ENCODE data around the gene TYK2. TPM values are rescaled to one million over a fixed set of nuclear protein-coding genes. Genes with fewer than 3 reads are reported as not detected.

The TYK2 gene
- total and polyA plus RNA-seq, 2 of the 13 experiments (the other 11 are each of a cell fraction or from before 2014, with no cell fraction given), result 38.8 to 60.1 TPM

GRCh38 chr19:10416380-10417257 is 36.2 kb upstream of the TYK2 start (continued):
- TF ChIP-seq KLF16 (CRISPR knock-in tag; IDR thresholded peaks at IDR 0.05), result peak; percentile 38 to 78; a peak in 1 of 4 replicates
- peak; percentile 98 for TF ChIP-seq RBM22 (optimal IDR thresholded peaks at IDR 0.05; ENCODE audit: low read length)
- peak; percentile 89 for TF ChIP-seq GABPB1 (CRISPR knock-in tag; IDR thresholded peaks at IDR 0.05)
- 0 out of 2 replicates have a peak, but pooled peaks have one; percentile 42 for TF ChIP-seq TEF (CRISPR knock-in tag; IDR thresholded peaks at IDR 0.05)
- TF ChIP-seq ATF4 (CRISPR knock-in tag; IDR thresholded peaks at IDR 0.05), result peak in 1 of 2 experiments; percentile 67; a peak in 2 of 4 replicates
- no peak for TF ChIP-seq ZNF207 (IDR thresholded peaks at IDR 0.05; ENCODE audit: borderline replicate concordance)
- TF ChIP-seq ZUFSP (CRISPR knock-in tag; IDR thresholded peaks at IDR 0.05; ENCODE audit: borderline replicate concordance), result no peak
- TF ChIP-seq ARNTL (CRISPR knock-in tag; IDR thresholded peaks at IDR 0.05), result no peak
- peak; percentile 84; the same call in 1 of the 2 replicates for TF ChIP-seq NRL (CRISPR knock-in tag; IDR thresholded peaks at IDR 0.05; ENCODE audit: borderline replicate concordance)
- TF ChIP-seq ZBTB39 (CRISPR knock-in tag; IDR thresholded peaks at IDR 0.05), result 0 out of 2 replicates have a peak, but pooled peaks have one; percentile 41
- TF ChIP-seq TEAD3 (CRISPR knock-in tag; optimal IDR thresholded peaks at IDR 0.05; ENCODE audit: borderline replicate concordance), result peak; percentile 40
- TF ChIP-seq ZNF704 (CRISPR knock-in tag; IDR thresholded peaks at IDR 0.05; ENCODE audit: borderline replicate concordance), result 0 out of 2 replicates have a peak, but pooled peaks have one; percentile 65
- no peak; the same call in 1 of the 2 replicates for TF ChIP-seq SRY (CRISPR knock-in tag; IDR thresholded peaks at IDR 0.05)
- TF ChIP-seq HNF4A (CRISPR knock-in tag; IDR thresholded peaks at IDR 0.05), result peak; percentile 62
- no peak for TF ChIP-seq ZSCAN29 (CRISPR knock-in tag; conservative IDR thresholded peaks at IDR 0.05)
- no peak for TF ChIP-seq PHB2 (IDR thresholded peaks at IDR 0.05; ENCODE audit: partially characterized antibody)
- TF ChIP-seq REL (CRISPR knock-in tag; conservative IDR thresholded peaks at IDR 0.05), result no peak; the same call in 1 of the 2 replicates
- no peak for TF ChIP-seq ELK4 (CRISPR knock-in tag; IDR thresholded peaks at IDR 0.05; ENCODE audit: borderline replicate concordance)
- peak; percentile 99 for TF ChIP-seq CREM (IDR thresholded peaks at IDR 0.05)
- peak; percentile 94 for TF ChIP-seq CREM (CRISPR knock-in tag; IDR thresholded peaks at IDR 0.05)
